ENCODE results near the gene MUC2. TPM values are rescaled to one million over a fixed set of nuclear protein-coding genes. Genes with fewer than 3 reads are reported as not detected.

MUC2 gene
- total and polyA plus RNA-seq, 10 of the 15 experiments (the other 5 are each of a cell fraction or from before 2014, with no cell fraction given) = 0.23 TPM; not detected in 9

DNA sequence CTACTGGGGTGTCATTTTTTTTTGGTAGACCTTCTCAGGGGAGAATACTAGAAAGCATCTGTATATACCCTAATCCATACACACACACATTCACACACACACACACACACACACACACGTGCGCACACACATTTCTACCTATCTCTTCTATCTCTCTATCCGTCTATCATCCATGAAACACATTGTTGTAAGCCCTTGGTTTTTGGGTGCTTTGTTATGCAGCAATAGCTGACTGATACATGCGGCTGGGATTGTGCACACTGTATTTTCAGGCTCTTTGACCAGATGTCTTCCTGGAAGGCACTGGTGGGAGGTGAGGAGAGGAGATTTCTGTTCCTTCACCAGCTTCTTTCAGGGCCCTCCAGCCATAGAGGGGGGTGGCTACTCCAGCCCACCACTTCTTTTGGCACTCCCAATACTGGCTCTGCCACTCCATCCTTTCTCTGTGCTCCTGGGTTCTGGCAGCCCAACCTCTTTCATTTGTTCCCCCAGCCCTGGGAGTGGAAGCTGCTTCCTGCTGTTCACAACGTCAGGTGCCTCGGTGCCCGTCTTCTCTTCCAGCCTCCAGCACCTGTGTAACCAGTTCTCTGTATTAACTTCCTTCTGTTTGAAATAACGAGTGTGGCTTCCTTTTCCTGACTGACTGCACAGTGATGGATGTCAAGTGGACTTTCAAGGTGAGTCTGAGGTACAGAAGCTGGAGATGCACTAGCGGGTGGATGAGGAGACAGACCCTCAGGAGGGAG, 12.4 kb upstream of the MUC2 start:
- no peaks in the 10 kb centered on the region for H3K27me3 ChIP-seq (replicated peaks in 1 of 2; ENCODE audit: control insufficient read depth in 2 of 2, insufficient read depth in 2 of 2, low read length in 1 of 2)
- BruUV-seq (replicated peaks) = no TSS peak
- ChIA-PET POLR2A (no interaction called here), SMC1A (ENCODE audit: uncharacterized antibody, unreplicated experiment) (no interaction called here), CTCF (interaction anchor here (1.7 kb wide), 1 partner anchor 11 kb away, joined by 3 read pairs; no protein-coding TSS in a partner anchor), RAD21 (ENCODE audit: unreplicated experiment) (no interaction called here)
- no peak overlapping the region for H3K4me2 ChIP-seq (ENCODE audit: control insufficient read depth, insufficient read depth)
- intact Hi-C loops (cut with micrococcal nuclease; ENCODE audit: unreplicated experiment) (no loop called here), in situ Hi-C loops (cut with MboI) (no loop called here)
- H4K20me1 ChIP-seq (ENCODE audit: control insufficient read depth, insufficient read depth) = no peaks in the 10 kb centered on the region
- no peak overlapping the region for H2AFZ ChIP-seq (ENCODE audit: control insufficient read depth, low read depth, low read length)
- H3K9ac ChIP-seq (ENCODE audit: control insufficient read depth, insufficient read depth, low read length) = no peak overlapping the region
- H3K9me3 ChIP-seq (replicated peaks; ENCODE audit: control insufficient read depth, insufficient read depth, low read length) = no peaks in the 10 kb centered on the region
- no peak overlapping the region for H3K4me3 ChIP-seq
- DNase-seq (ENCODE audit: low read depth, low spot score) (no peak), FAIRE-seq (no peak), ATAC-seq (no peak)
- no peaks in the 10 kb centered on the region for H3K4me1 ChIP-seq (ENCODE audit: control insufficient read depth, insufficient read depth, low read length)
- no peaks in the 10 kb centered on the region for H3K79me2 ChIP-seq (ENCODE audit: control insufficient read depth, insufficient read depth, low read length)
- 36% methylated on average over 9 of the region's 9 CpGs for WGBS (ENCODE audit: insufficient coverage, insufficient replicate concordance, low lambda C conversion rate, missing lambda C conversion rate)
- no peak overlapping the region for H3K27ac ChIP-seq (ENCODE audit: control insufficient read depth, insufficient read depth)
- no peaks in the 10 kb centered on the region for H3K36me3 ChIP-seq (ENCODE audit: control insufficient read depth in 2 of 2, insufficient read depth in 2 of 2, low read length in 1 of 2)
- TF ChIP-seq POLR2AphosphoS5 (IDR thresholded peaks at IDR 0.05; ENCODE audit: low read length) (no peak), MLLT1 (IDR thresholded peaks at IDR 0.05) (no peak), SMC3 (IDR thresholded peaks at IDR 0.05; ENCODE audit: borderline replicate concordance, low read length) (no peak), ZNF384 (IDR thresholded peaks at IDR 0.05; ENCODE audit: borderline replicate concordance, low read depth, low read length) (no peak), SUZ12 (IDR thresholded peaks at IDR 0.05; ENCODE audit: unreplicated experiment) (no peak), NKRF (conservative IDR thresholded peaks at IDR 0.05) (no peak), RBBP5 (conservative IDR thresholded peaks at IDR 0.05) (no peak), EGR1 (IDR thresholded peaks at IDR 0.05; ENCODE audit: borderline replicate concordance in 1 of 2, low read depth in 2 of 2, low read length in 2 of 2) (no peak), MXI1 (IDR thresholded peaks at IDR 0.05; ENCODE audit: low read depth, low read length) (no peak), SIX5 (IDR thresholded peaks at IDR 0.05; ENCODE audit: low read depth, low read length, severe bottlenecking) (no peak), EP300 (IDR thresholded peaks at IDR 0.05; ENCODE audit: borderline replicate concordance in 1 of 2, control insufficient read depth in 1 of 2, low read depth in 2 of 2, low read length in 2 of 2) (no peak), SUPT20H (IDR thresholded peaks at IDR 0.05; ENCODE audit: borderline replicate concordance, control insufficient read depth, low read depth, low read length) (no peak), MEF2B (IDR thresholded peaks at IDR 0.05; ENCODE audit: partially characterized antibody, poor library complexity, severe bottlenecking) (no peak), BCL11A (IDR thresholded peaks at IDR 0.05; ENCODE audit: low read depth, low read length) (no peak), SMARCA5 (IDR thresholded peaks at IDR 0.05) (no peak), CHD4 (IDR thresholded peaks at IDR 0.05) (no peak), RUNX3 (IDR thresholded peaks at IDR 0.05; ENCODE audit: low read length) (no peak), POLR2A (IDR thresholded peaks at IDR 0.05; ENCODE audit: low read depth, low read length) (no peak), MEF2A (IDR thresholded peaks at IDR 0.05; ENCODE audit: insufficient read depth, low read depth, low read length) (no peak)
